GM03348 (cell line): ENCODE data around the gene HOXA3.

Experiments used
- DNase-seq: peaks from one replicate; pipeline ENCODE4 v3.0.0; 2012; ENCODE audit warnings: low spot score

The HOXA3 gene

GRCh38 chr7:27189295-27189996 lies 37.1 kb upstream of the HOXA3 start:
- DNase-seq, result no peak

GRCh38 chr7:27188386-27189294 lies 36.3 kb upstream of the HOXA3 start:
- no peak for DNase-seq

- no peak for DNase-seq
These were observed 35.3 kb upstream of the HOXA3 start for GRCh38 chr7:27187475-27188385.

- peak; percentile 30 for DNase-seq
These were observed 34.5 kb upstream of the HOXA3 start for GRCh38 chr7:27186668-27187474.

GRCh38 chr7:27185854-27186667 lies 33.7 kb upstream of the HOXA3 start:
- DNase-seq, result peak; percentile 39

- peak; percentile 95 for DNase-seq
These were observed 32.9 kb upstream of the HOXA3 start, which contains the start of gene HOXA11 for GRCh38 chr7:27185013-27185853. Gene HOXA11, minus strand, starts transcription at chr7:27185232. Its CDS starts 88 bp downstream, at chr7:27185144.

GRCh38 chr7:27184337-27185012 lies 32.1 kb upstream of the HOXA3 start:
- peak; percentile 56 for DNase-seq

GRCh38 chr7:27183682-27184336 lies 31.4 kb upstream of the HOXA3 start:
- DNase-seq, result peak; percentile 46

- DNase-seq, result peak; percentile 39
These were observed 30.7 kb upstream of the HOXA3 start for GRCh38 chr7:27182861-27183681.

- DNase-seq, result no peak
These were observed 30.0 kb upstream of the HOXA3 start for GRCh38 chr7:27182285-27182841.

GRCh38 chr7:27181795-27182275 lies 29.5 kb upstream of the HOXA3 start:
- peak; percentile 44 for DNase-seq

GRCh38 chr7:27180431-27181420 lies 28.3 kb upstream of the HOXA3 start:
- peak; percentile 39 for DNase-seq

- peak; percentile 89 for DNase-seq
These were observed 27.4 kb upstream of the HOXA3 start for GRCh38 chr7:27179503-27180430.

- DNase-seq, result no peak
These were observed 26.6 kb upstream of the HOXA3 start for GRCh38 chr7:27179030-27179429.
